GM12892 (cell line): Measurements from ENCODE around the gene NRXN3.
"Not testable (repeated sequence)": the region's sequence is repeated elsewhere in the genome, so short reads cannot be mapped to it uniquely, and the experiment has no call there.

Experiments used
- DNase-seq: peaks from one replicate; pipeline ENCODE4 v3.0.0; 2011; ENCODE audit not compliant: insufficient read length
- FAIRE-seq: peaks from 2 replicates; lab custom pipeline; 2011; peaks lifted over from hg19 to GRCh38; lab: Jason Lieb, UNC
- POLR2A ChIP-seq: IDR thresholded peaks from 2 replicates; pipeline ENCODE4 v1.6.1; 2011; ENCODE audit warnings: low read depth, low read length, control low read depth
- POLR2AphosphoS5 ChIP-seq: IDR thresholded peaks from 2 replicates; pipeline ENCODE4 v1.6.1; 2011; ENCODE audit warnings: low read depth, low read length, control low read depth
- TAF1 ChIP-seq: IDR thresholded peaks from 2 replicates; pipeline ENCODE4 v1.6.1; 2011; ENCODE audit warnings: low read depth, mild to moderate bottlenecking, control low read depth, low read length, borderline replicate concordance

NRXN3 gene

DNA sequence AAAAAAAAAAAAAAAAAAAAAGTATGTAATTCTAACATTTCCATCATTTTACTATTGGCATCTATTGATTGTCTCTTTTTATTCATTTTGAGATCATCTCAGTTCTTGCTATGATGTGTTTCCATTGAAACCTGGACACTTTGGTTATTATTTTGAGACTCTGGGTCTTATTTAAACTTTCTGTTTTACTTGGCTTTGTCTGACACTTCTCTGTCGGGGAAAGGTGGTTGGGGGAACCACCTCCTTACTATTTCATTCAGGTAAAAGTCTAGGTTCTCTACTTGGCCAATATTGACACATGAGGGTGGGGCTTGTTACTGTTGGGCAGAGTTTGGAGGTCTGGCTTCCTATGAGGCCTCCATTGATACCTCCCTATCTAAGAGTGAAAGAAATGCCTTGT, 228.0 kb downstream of the NRXN3 start:
- TF ChIP-seq TAF1 (no peak), POLR2AphosphoS5 (no peak), POLR2A (no peak)
- no peak for FAIRE-seq
- DNase-seq, result no peak

DNA sequence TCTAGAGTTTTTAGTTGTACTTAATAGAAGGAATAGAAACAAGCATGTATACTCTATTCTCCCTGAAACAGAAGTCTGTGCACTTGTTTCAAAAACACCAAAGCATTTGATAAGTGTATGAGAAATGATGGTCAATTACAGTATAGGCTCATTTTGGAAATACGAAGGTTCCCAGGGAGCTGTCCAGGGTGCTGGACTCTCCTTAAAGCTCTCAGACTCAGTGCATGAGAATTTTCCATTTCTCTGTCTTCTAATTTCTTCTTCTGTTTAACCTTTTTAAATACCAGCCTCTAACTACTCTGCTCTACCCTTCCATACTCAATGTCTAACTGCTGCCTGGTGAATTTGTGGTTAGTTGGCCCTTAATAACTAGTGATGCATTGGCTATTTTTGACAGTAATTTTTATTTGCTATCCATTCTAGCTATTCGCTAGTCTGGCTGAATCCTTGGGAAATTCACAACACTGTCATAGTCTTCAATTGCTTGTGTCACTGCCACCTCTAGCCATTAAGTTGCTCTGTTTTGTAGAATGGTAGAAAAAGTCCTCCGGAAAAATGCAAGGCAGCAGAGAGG, 229.2 kb downstream of the NRXN3 start:
- TF ChIP-seq POLR2A (no peak), POLR2AphosphoS5 (no peak), TAF1 (no peak)
- DNase-seq (no peak), FAIRE-seq (no peak)

DNA sequence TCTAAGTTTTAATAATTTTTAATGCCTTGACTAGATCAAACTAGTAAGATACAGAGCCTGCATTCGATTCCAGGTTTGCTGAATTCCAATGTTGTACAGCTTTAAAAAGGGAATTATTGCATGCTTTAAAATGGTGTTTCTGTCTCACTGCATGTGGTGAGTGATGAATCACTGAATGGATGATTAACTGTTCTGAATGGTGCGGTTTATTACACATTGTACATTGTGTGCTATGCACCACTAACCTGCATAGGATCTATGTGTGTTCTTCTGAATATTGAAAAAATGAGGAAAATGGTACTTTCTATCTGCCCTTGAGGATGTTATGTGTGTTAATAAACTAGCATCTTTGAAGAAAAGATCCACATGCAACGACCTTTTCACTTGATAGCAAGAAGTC, 231.7 kb downstream of the NRXN3 start:
- no peak for FAIRE-seq
- TF ChIP-seq POLR2A (no peak), POLR2AphosphoS5 (no peak), TAF1 (no peak)
- DNase-seq, result no peak

DNA sequence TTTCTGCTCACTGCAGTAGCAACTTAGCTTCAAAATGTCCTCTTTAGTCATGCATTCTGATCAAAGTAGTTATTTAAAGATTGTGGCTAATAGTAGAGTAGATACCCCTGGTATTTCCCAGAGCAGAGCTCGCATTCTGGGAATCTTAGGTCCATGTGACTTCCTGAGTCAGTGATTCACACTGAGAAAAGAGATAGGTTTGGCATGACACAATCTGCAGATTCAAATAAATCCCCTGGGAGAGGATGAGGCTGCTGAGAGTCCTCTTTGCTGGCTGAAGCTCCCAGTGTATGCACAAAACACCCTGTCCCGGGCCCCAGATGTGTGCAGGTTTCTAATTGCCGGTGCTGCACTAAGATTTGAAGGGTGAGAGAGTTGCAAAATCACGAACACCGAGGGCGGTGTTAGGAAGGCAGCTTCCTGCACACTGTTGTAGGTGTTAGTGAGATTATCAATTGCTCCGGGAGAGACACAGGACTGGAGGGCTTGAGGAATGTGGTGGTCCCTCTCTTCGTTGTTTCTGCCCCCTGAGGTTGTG, 233.2 kb downstream of the NRXN3 start:
- TF ChIP-seq POLR2AphosphoS5, result no peak
- no peak for TF ChIP-seq TAF1
- TF ChIP-seq POLR2A, result no peak
- no peak for DNase-seq

DNA sequence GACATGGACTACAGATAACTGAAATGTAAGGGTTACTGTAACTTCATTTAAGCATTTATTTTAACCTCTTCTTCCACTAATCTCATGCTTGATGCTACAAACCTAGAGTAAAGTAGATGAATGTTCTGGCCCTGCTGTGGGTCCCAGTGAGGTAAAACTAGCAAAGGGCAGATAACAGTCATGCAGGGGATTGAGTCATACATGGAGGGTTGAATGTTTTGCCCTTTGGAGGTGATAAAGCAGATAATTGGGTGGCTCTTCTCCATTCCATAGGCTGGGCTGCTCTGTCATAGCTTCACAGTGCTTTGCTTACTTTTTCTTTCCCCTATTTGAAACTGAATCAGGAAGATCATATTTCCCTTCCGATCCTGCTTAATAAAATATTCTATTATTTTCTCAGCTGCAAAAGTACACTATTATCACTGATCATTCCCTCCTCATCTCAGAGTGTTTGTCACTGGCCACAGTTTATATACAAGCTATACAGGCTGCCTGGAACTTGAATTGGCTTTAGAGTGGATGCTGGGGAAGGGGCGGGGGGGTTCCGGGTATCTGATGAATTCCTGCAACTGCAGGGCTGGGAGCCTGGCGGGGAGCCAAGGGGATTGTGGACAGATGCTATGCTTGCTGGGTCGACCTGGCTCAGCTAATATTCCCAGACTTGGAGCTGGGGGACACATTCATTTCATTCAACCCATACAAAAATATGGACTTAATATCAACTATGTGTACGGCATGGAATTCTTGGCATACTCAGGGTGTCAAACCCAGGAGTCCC, 235.1 kb downstream of the NRXN3 start:
- no peak for FAIRE-seq
- no peak for DNase-seq
- no peak for TF ChIP-seq POLR2AphosphoS5

More for the DNA sequence above, 233.2 kb downstream of the NRXN3 start:
- FAIRE-seq, result no peak

DNA sequence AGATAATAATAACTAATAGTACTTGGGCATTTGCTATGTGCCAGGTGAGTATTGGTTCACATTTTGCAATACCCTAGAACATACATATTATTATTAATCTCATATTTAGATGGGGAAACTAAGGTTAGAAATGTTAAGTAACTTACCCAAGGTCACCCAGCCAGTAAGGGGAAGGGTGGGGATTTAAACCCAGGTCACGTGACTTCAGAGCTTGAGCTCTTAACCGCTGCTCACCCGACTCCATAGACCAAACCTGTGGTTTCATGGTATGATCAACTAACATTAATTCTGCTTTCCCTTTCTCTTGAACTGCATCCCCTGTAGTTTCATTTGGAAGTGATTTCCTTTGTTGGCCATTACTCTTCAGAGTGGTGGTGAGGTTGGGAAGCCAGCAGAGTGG, 242.3 kb downstream of the NRXN3 start:
- DNase-seq (no peak), FAIRE-seq (no peak)
- TF ChIP-seq TAF1 (no peak), POLR2A (no peak), POLR2AphosphoS5 (no peak)

DNA sequence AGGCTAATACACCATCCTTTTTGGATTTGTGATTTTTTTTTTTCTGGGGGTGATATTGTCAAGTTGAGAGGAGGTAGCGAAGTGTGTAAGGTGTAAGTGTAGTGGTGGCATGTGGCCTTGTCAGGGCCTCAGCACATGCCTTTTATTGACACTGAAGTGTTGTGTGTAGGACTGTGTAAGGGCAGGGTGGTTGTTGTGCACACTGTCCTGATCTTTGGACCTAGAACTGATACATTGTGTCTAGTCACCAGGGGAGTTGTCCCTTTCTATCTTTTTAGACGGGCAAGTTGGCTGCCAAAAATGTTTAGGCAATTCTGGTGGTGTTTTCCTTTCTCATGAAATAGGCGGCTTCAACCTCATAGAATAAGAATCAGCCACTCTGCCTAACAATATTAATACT, 244.0 kb downstream of the NRXN3 start:
- no peak for DNase-seq
- FAIRE-seq, result no peak
- TF ChIP-seq TAF1 (no peak), POLR2A (no peak), POLR2AphosphoS5 (no peak)

DNA sequence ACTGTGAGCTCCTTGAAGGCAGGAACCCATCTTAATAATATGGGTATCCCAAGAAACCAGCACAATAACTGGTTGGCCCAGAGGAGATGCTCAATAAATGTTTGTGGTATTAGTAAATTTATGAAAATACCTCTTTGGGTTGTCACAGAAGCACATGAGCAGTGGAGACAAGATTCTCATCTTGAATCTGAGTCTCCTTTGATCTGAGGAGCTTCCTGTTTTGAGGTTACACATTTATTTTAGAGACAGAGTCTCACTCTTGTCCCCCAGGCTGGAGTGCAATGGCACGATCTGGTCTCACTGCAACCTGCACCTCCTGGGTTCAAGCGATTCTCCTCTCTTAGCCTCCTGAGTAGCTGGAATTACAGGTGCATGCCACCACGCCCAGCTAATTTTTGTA, 247.4 kb downstream of the NRXN3 start:
- TF ChIP-seq POLR2A (no peak), POLR2AphosphoS5 (no peak), TAF1 (no peak)
- FAIRE-seq, result no peak
- DNase-seq, result no peak

DNA sequence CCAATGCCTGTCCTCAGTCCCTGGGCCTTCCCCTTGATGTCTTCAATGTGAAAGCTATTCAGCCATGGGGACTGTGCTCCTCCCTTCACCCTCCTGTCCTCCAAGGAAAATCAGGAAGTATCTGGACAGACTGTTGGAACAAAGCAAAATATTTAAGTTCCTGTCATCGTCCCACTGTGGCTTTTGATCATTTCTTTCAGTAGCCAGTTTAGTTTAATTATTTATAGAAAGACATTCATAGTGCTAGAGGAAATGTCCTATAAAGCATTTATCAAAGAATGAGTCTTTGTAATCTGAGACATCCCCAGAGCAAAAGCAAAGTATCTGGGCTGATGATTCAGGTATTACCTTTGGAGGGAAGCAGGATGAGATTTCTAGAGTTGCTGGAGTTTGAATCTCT, 254.1 kb downstream of the NRXN3 start:
- FAIRE-seq (no peak), DNase-seq (no peak)
- TF ChIP-seq POLR2AphosphoS5, result no peak
- no peak for TF ChIP-seq POLR2A
- no peak for TF ChIP-seq TAF1

DNA sequence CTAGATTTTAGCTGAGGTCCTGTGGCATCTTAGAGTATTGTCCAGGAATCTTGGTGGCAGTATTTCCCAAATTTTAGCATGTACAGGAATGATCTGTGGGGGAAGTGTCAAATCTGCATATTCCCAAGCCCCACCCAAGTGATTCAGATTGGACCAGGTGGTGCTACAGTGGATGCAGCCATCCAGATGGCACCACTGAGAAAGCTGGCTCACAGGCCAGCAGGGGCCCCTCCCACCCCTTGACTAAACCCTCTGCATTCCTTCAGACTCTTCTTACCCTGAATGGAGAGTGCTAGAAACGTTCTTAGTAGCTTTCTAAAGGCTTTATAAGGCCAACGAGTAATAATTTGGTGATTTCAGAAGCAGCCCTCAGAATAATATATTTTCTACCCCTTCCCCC, 255.2 kb downstream of the NRXN3 start:
- DNase-seq (no peak), FAIRE-seq (no peak)
- TF ChIP-seq POLR2AphosphoS5, result no peak
- TF ChIP-seq POLR2A, result no peak
- no peak for TF ChIP-seq TAF1

DNA sequence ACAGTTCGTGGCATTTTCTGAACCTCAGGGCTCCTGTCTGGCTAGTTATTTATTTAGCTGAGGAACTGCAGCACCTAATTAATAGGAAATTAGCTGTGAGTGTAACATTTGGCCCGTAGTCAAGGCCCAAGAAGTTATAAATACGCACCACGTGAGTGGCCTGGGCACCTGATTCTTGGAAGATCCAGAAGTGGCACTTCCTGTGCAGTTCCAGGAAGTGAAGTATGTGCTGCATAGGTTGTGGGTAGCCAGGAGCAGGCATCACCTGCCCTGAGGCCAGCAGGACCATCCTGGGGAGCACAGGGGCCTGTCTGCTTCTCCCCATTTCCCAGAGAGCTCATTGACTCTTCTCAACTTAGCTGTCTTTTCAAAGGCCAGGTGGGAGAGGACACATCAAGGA, 255.6 kb downstream of the NRXN3 start:
- FAIRE-seq (no peak), DNase-seq (no peak)
- TF ChIP-seq POLR2AphosphoS5, result no peak

DNA sequence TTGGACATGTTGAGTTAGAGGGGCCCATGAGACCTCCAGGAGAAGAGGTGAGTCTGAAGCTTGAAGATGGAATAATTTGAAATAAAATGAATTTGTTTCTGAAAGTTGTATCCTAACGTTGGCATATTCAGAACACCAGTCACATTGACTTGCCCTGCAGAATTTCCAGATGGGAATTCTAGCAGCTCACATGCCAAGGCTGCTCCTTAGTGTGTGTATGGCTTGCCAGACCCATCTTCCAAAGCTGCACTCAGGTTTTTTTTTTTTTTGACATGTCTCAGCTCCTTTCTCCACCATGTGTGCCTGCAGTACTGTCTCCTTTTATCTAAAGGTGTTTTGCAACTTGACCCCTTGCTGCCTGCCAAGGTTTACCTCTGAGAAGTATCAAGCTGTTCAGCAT, 261.9 kb downstream of the NRXN3 start:
- DNase-seq, result no peak
- TF ChIP-seq POLR2A (no peak), POLR2AphosphoS5 (no peak), TAF1 (no peak)
- FAIRE-seq, result no peak

DNA sequence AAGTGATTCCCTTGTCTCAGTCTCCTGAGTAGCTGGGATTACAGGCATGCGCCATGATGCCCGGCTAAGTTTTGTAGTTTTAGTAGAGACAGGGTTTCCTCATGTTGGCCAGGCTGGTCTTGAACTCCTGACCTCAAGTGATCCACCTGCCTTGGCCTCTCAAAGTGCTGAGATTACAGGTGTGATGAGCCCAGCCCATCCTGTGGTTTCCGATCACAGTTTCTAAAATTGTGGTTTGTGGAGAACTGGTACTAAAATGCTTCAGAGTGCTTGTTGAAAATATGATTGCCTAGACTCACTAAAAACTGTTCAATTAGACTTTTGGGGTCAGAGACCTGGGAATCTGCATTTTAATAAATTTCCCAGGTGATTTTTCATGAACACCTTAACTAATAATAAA, 267.3 kb downstream of the NRXN3 start:
- not testable (repeated sequence) for FAIRE-seq, DNase-seq
